GM12865 (cell line): ENCODE results near the gene PRRC2B.

Experiments
- DNase-seq: peaks from one replicate; pipeline ENCODE4 v3.0.0; 2010; ENCODE audit warnings: low read depth
- H3K4me3 ChIP-seq: 2 replicates; pipeline ENCODE4 v1.5.1; 2011; ENCODE audit warnings: mild to moderate bottlenecking, low read depth, low read length, control low read depth
- TF ChIP-seq, protein P1 (sequence below): IDR thresholded peaks from 2 replicates; pipeline ENCODE4 v1.5.1; 2011; ENCODE audit warnings: low read length, control low read depth, low read depth, inconsistent platforms; ENCODE audit not compliant: insufficient read depth; ENCODE audit errors: missing control alignments

The PRRC2B gene

GRCh38 chr9:131521203-131521602 lies 127.3 kb downstream of the PRRC2B start:
- TF ChIP-seq, protein P1, sequence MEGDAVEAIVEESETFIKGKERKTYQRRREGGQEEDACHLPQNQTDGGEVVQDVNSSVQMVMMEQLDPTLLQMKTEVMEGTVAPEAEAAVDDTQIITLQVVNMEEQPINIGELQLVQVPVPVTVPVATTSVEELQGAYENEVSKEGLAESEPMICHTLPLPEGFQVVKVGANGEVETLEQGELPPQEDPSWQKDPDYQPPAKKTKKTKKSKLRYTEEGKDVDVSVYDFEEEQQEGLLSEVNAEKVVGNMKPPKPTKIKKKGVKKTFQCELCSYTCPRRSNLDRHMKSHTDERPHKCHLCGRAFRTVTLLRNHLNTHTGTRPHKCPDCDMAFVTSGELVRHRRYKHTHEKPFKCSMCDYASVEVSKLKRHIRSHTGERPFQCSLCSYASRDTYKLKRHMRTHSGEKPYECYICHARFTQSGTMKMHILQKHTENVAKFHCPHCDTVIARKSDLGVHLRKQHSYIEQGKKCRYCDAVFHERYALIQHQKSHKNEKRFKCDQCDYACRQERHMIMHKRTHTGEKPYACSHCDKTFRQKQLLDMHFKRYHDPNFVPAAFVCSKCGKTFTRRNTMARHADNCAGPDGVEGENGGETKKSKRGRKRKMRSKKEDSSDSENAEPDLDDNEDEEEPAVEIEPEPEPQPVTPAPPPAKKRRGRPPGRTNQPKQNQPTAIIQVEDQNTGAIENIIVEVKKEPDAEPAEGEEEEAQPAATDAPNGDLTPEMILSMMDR, result no peak
- H3K4me3 ChIP-seq, result no peak overlapping the region
- no peak for DNase-seq

DNA sequence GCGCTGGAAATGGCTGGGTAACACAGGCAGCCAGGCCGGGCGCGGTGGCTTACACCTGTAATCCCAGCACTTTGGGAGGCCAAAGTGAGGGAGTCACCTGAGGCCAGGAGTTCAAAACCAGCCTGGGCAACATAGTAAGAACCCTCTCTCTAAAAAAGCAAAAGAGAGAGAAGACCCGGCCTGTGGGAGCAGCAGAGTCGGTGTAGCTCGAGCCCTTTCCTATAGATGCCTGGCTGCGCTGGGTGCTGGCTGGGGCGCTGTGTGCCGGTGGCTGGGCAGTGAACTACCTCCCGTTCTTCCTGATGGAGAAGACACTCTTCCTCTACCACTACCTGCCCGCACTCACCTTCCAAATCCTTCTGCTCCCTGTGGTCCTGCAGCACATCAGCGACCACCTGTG lies 127.9 kb downstream of the PRRC2B start:
- TF ChIP-seq, protein P1, result no peak
- no peak for DNase-seq
- H3K4me3 ChIP-seq, result no peak overlapping the region

- no peak for DNase-seq
- TF ChIP-seq, protein P1, result no peak
- H3K4me3 ChIP-seq, result no peak overlapping the region
These were observed 128.6 kb downstream of the PRRC2B start for GRCh38 chr9:131522257-131523085.

DNA sequence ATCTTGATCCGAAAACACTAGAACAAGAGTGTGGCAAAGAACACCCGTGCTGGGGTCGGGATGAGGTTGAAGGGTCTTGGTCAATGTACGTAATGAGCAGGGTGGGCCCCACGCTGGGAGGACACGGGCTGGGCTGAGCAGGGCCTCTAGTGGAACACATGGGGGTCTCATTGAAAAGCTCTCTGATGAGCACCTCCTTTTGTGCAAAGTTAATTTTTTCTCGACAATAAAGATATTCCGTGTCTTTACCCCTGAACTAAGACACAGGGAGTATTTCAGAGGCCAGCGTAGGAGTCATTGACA lies 129.2 kb downstream of the PRRC2B start:
- H3K4me3 ChIP-seq, result no peak overlapping the region
- no peak for DNase-seq
- TF ChIP-seq, protein P1, result no peak

- TF ChIP-seq, protein P1, result no peak
- no peak overlapping the region for H3K4me3 ChIP-seq
- DNase-seq, result no peak
These were observed 129.9 kb downstream of the PRRC2B start for GRCh38 chr9:131523451-131524435.

GRCh38 chr9:131524665-131525315 lies 130.9 kb downstream of the PRRC2B start:
- no peak overlapping the region for H3K4me3 ChIP-seq
- no peak for DNase-seq
- TF ChIP-seq, protein P1, result no peak
